CD4-positive, alpha-beta T cell treated with Interleukin-21 for 1 hour (primary cell): Measurements from ENCODE around the gene UBE2D4.
"Not testable (repeated sequence)": the region's sequence is repeated elsewhere in the genome, so short reads cannot be mapped to it uniquely, and the experiment has no call there.

Experiments used
- DNase-seq: peaks from one replicate; pipeline ENCODE4 v3.0.0-alpha.2; 2020

The UBE2D4 gene

GRCh38 chr7:43969586-43969985, 43.4 kb downstream of the UBE2D4 start:
- not testable (repeated sequence) for DNase-seq

GRCh38 chr7:43970698-43971097, 44.5 kb downstream of the UBE2D4 start:
- DNase-seq = not testable (repeated sequence)

DNA sequence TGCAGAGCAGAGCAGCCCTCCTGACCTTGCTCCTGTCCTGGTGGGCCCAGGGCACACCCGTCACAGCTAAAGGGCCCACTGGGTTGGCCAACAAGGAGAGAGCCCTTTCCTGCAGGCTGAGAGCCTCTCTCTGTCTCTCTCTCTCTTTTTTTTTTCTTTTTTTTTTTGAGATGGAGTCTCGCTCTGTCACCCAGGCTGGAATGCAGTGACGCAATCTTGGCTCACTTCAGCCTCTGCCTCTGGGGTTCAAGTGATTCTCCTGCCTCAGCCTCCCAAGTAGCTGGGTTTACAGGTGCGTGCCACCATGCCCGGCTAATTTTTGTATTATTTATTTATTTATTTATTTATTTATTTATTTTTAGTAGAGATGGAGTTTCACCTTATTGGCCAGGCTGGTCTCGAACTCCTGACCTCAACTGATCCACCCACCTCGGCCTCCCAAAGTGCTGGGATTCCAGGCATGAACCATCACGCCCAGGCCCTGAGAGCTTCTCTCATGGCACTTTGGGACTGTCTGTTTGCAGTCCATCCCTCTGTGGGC, 47.9 kb downstream of the UBE2D4 start:
- not testable (repeated sequence) for DNase-seq

GRCh38 chr7:43974725-43975482, 48.7 kb downstream of the UBE2D4 start:
- not testable (repeated sequence) for DNase-seq

DNA sequence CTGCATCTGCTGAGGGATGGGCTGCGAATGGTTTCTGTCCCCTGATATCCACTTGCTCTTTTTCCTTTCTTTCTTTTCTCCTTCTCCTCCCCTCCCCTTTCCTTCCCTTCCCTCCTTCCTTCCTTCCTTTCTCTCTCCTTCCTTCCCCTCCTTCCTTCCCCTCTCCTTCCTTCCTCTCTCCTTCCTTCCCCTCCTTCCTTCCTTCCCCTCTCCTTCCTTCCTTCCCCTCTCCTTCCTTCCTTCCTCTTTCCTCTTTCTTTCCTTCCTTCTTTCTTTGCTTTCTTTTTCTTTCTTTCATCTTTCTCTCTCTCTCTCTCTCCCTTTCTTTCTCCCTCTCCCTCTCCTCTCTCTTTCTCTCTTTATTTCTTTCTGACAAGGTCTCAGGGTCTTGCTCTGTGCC, 51.3 kb downstream of the UBE2D4 start:
- no peak for DNase-seq

DNA sequence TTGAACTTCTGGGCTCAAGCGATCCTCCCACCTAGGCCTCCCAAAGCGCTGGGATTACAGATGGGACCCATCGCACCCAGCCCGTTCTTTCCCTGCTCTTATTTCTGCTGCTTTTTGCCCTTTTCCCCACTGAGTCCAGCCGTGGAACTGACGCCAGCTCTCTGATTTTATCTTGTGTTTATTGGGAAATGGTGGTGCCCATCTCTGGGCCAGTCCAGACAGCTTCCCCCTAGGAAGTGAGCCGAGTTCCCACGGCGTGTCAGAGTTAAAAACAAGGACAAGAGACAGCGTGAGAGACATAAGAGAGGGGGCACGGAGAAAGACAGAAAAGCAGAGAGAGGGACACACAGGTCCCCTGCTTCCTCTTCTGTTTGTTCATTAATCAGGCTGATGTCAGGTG, 51.9 kb downstream of the UBE2D4 start:
- not testable (repeated sequence) for DNase-seq

- not testable (repeated sequence) for DNase-seq
Measured at GRCh38 chr7:43982848-43983247, 56.6 kb downstream of the UBE2D4 start.

GRCh38 chr7:43983736-43984135, 57.5 kb downstream of the UBE2D4 start:
- not testable (repeated sequence) for DNase-seq

- DNase-seq = peak; percentile 87
Measured at GRCh38 chr7:43985904-43986864, 59.9 kb downstream of the UBE2D4 start.

DNA sequence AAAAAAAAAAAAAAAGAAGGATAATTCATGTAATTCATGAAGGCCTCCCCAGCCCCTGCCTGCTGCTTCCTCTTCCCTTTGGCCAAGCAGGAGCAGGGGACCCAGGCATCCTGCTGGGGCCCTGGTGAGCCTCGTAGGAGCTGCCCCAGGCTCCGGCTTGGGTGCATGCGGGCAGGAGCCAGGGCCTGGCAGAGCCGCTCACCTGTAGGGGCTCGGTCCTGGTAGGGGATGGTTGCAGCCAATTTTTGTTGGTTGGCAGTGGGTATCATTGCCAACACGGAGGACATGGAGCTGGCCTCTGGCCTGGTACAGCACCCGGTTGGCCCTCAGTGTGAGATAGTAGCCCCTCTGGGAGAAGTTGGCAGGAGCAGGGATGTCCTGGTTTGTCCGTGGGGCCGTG, 61.2 kb downstream of the UBE2D4 start:
- DNase-seq = not testable (repeated sequence)

- DNase-seq = not testable (repeated sequence)
Measured at GRCh38 chr7:43990011-43990585, 63.9 kb downstream of the UBE2D4 start.

DNA sequence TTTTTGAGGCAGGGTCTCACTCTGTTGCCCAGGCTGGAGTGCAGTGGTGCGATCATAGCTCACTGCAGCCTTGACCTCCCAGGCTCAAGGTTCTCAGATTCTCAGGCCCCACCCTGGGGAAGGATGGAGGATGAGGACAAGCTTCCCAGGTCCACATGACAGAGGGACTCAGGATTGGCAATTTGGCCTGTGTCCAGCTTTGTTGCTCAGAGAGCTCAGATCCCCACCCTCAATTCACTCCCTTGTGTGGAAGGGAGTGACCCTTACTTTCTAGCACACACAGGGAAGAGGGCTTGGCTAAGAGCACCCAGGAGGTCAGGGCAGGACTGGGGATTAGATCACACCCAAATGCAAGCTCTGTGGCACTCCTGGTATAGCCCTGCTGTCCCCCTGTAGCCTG, 64.6 kb downstream of the UBE2D4 start:
- DNase-seq = not testable (repeated sequence)

GRCh38 chr7:43992896-43993295, 66.7 kb downstream of the UBE2D4 start:
- not testable (repeated sequence) for DNase-seq

DNA sequence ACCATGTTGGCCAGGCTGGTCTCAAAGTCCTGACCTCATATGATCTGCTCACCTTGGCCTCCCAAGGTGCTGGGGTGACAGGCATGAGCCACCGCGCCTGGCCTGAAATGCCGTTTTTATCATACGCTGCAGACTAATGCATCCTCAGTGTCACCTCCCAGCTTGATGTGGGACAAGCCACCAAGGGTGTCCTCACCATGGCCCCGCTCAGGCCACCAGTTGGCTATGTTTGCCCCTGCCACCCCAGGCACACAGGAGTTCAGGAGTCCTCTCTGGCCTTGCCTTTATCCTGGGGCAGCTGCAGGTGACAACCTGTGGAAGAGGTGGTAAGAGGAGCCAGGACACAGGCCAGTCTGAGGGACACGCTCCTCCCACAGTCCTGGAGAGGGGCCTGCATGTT, 68.4 kb downstream of the UBE2D4 start:
- DNase-seq = not testable (repeated sequence)

- DNase-seq = not testable (repeated sequence)
Measured at GRCh38 chr7:43997532-43997931, 71.3 kb downstream of the UBE2D4 start, which contains the start of gene SPDYE1. Gene SPDYE1, plus strand, starts transcription at chr7:43997897. Its CDS starts 2,053 bp downstream, at chr7:43999950.
